T47D (cell line): ENCODE data around the gene CLCN2.

ENCODE experiments used
- DNase-seq, 2 experiments: peaks; one replicate each; pipeline versions ENCODE4 v3.0.0 to v3.0.0-alpha.2; 2011 to 2012; ENCODE audit warnings: low read depth in 1 of 2, low spot score in 1 of 2
- JUND ChIP-seq: IDR thresholded peaks from 2 replicates; pipeline ENCODE4 v1.6.1; 2012; ENCODE audit warnings: low read depth
- in situ Hi-C: cut with HindIII; loops from 2 replicates; pipeline ENCODE4 v1.10.0; 2016; ENCODE audit warnings: low sequenced_read_pairs, low pct_unique_long_range_greater_than_20kb

CLCN2 gene

DNA sequence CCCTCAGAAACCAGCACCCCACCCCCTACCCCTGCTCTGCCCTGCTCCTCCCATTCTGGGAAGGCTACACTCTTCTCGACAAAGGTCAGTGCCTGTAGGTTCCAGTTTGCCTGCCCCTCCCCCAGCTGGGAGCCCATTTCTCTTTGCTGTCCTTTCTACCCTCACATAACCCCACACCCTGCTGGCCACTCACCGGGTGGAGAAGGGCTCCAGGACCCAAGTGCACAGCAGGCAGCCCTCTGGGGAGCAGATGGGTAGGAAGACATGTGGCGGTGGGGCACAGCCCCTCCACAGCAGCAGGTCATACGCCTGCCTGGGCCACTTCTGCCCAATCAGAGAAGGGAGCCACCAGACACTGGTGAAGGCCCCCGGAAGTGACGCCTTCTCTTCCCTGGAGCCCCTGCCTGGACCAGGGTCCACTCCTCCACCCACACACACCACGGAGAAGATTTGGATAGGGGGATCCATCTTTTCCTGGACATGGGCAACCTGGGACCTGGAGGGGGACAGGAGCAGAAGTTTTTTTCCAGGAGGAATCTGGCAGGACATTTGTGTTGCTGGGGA, 16.6 kb upstream of the CLCN2 start, which contains the start of gene THPO:
Gene THPO, minus strand, starts transcription at position 326 of the 564 bp plus-strand sequence. CDS start 1,948 bp downstream, outside the sequence.
- DNase-seq: peak in 1 of 2 experiments; percentile 39
- in situ Hi-C loops: no loop called here
- no peak for TF ChIP-seq JUND

DNA sequence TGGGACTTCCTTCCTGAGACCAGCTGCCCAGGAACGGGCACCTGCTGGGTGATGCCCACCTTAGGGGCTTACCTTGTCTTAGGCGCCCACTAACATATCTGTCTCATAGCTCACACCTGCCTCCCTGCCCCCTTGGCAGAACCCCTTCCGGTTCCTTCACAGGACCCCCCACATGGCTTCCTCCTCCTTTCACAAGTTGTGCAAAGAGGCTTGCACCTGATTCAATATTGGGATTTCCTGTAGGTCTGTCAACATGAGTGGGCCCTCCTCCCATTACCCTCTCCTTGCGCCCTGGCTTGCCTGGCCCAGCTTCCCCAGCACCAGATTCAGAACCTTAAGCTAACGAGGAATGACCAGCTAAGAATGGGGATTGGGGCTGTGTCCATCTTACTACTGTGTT, 16.0 kb upstream of the CLCN2 start:
- no peak for TF ChIP-seq JUND
- DNase-seq: no peak
- in situ Hi-C loops: no loop called here

DNA sequence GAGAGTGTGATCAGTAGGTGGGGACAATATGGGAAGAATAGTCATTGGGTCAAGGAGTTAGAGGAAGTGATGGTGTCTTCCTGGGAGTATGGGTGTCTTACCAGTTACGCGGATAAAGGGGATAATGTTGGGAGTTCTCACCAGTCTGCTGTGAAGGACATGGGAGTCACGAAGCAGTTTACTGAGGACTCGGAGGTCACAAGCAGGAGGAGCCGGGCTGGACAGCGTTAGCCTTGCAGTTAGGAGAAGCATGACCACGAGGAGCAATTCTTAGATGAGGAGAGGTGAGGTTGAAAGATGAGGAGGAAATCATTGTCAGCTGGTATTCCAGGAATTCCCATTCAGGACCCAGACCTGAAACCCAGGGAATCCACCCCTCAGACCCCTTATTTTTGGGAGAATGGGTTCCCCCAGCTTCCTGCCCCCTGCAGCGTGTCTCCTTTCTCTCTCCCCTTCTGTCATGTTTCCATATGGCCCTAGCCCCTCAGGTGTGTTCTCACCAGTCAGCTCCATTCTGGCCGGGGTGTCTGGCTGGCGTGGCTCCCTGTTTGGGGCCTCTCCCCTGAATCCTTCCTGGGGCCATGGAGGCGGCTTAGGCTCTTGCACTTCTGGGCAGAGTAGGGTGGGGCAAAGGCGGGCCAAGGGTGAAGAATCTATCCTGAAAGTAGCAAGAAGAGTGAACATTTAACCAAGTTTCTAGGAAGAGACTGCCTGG, 14.5 kb upstream of the CLCN2 start:
- no peak for DNase-seq
- TF ChIP-seq JUND: no peak
- in situ Hi-C loops: no loop called here

DNA sequence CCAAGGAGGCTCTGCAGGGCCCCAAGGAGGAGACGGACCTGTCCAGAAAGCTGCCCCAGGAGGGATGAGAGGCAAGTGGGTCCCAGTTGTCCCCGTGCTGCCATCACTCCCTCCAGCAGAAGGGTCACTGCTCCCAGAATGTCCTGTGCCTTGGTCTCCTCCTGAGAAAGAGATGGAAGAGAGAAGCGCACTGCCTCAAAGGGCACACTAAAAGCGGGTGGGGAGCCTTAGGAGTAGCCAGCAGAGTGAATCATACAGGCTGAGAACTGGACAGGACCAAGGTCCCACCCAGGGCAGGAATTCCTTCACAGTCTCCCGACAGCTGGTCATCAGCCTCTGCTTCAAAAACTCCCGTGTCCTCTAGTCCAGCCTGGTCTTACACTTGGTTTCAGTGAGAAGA, 12.0 kb upstream of the CLCN2 start:
- in situ Hi-C loops: no loop called here
- TF ChIP-seq JUND: no peak
- DNase-seq: no peak

DNA sequence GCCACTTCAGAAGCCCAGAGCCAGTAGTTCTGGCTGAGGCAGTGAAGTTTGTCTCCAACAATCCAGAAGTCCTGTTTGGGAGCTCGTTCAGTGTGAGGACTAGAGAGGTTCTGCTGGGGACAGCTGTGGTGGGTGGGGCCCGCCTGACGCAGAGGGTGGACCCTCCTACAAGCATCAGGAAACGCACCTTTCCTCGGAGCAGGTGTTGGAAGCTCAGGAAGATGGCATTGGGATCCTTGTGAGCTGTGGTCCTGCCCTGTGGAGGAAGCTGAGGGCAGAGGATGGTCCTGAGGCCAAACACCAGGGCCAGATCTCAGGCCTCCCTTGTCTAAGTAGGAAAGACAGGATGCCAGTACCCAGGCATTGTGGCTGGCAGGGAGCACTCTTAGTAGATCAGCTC, 11.5 kb upstream of the CLCN2 start:
- in situ Hi-C loops: no loop called here
- no peak for DNase-seq
- no peak for TF ChIP-seq JUND

DNA sequence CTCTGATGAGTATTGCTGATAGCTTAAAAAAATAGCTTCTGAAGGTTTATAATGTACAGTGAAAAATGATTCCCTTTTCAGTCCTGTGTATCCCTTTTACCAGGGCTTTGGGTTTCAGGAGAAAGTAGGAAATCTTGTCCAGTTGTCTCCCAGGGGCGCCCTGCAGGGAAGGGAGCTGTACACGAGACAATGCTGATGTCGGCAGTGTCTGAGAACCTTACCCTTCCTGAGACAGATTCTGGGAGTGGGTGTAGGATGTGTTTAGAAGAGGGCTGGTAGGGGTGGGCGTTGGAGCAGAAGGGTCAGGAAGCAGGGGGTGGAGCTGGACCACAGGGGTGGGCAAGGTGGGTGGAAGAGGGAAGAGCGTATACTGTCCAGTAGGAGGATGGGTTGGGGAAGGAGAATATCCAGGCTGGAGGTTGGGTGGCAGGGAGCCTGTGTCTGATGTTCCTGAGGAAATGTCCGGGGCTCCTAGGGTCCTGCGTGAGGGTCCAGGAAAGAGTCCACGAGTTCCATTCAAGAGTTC, 11.0 kb upstream of the CLCN2 start:
- DNase-seq: no peak
- in situ Hi-C loops: no loop called here

DNA sequence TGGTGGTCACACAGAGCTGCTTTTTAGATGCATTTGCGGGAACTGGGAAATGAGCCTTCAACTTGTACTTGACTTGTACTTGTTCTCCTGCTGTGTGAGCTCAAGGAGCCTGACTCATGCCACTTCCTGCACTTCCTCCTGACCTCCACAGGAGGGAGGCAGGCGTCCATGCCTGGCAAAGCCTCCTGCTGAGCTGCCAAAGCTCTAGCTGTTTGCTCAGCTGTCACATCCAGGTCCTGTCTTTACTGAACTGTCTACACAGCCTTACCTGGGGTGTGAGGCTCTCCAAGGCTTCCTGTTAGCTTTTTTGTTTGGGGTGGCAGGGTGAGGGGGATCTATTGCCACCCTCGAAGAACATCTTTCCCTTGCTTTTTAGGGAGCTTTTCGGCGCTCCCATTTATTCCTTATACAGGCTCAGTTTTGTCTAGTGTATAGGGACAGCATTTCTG, 10.2 kb upstream of the CLCN2 start:
- DNase-seq: peak; percentile 98
- in situ Hi-C loops: no loop called here

More for the DNA sequence above, 11.0 kb upstream of the CLCN2 start:
- no peak for TF ChIP-seq JUND

DNA sequence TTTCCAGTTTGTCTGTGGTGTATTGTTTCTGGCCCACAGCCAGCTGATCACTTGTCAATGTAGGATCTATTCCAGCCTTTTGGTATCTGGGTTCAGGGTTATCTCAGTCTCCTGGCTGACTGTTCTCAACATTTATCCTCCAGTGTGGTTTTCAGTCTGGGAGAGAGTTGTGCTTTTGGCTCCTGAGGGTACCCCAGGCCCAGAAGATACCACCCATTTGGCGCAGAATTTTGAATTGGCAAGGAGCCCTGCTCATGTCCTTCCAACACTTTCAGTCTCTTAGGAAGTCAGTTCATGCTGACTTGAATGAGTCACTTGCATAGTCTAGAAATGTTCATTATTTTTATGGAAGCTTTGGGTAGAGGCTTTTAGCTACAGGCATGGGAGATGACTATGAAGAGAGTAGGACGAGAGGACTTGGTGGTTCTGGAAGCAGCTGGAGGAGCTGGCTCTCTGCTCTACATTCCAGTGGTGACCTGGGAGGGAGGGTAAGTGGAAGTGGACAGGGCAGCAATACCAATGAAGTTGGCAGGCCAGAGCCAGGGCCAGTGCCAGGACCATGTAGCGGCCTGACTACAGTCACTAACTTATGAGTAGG, 7.3 kb upstream of the CLCN2 start:
- TF ChIP-seq JUND: no peak
- DNase-seq: no peak
- in situ Hi-C loops: no loop called here

More for the DNA sequence above, 10.2 kb upstream of the CLCN2 start:
- no peak for TF ChIP-seq JUND

DNA sequence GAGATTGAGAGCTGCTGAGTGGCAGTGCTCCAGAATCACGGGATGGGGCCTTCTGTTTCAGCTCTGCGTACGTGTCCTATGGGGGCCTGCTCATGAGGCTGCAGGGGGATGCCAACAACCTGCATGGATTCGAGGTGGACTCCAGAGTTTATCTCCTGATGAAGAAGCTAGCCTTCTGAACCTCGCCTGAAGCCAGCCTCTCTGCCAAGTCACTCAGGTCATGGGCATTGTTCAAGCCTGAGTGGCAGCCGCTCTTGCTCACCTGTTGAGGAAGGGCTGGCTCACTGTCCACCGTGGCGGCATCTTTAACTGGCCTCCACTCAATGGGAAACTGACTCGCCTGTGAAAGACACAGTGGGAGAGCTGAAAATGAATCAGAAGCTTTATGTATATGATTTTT, 6.7 kb upstream of the CLCN2 start:
- in situ Hi-C loops: no loop called here

DNA sequence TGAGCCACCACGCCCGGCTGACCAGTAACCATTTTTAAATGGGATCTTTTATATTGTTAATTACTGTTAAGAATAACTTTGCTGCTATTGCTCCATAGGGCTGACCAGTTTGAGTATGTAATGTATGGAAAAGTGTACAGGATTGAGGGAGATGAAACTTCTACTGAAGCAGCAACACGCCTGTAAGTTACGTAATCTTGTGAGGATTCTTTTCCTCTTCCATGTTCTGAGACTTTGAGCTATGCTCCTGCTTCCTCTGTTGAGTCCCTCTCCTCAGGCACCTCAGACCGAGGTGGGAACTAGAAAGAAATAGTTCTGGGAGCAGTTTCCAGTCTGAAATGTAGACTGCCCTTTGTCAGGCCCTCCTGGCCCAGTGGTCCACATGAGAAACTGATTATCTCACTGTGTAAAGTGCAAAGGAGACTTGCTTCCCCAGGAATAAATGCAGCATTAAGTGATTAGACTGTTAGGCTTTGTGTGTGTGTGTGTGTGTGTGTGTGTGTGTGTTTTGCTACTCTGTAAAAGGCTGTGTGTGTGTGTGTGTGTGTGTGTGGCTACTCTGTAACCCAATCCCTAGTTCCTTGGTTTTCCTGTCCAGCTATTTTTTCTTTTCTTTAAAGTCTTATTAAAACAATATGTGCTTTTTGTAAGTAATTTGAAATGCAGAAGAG, 5.3 kb upstream of the CLCN2 start:
- no peak for TF ChIP-seq JUND
- in situ Hi-C loops: no loop called here
- peak in 1 of 2 experiments; percentile 52 for DNase-seq

More for the DNA sequence above, 6.7 kb upstream of the CLCN2 start:
- TF ChIP-seq JUND: no peak
- no peak for DNase-seq

DNA sequence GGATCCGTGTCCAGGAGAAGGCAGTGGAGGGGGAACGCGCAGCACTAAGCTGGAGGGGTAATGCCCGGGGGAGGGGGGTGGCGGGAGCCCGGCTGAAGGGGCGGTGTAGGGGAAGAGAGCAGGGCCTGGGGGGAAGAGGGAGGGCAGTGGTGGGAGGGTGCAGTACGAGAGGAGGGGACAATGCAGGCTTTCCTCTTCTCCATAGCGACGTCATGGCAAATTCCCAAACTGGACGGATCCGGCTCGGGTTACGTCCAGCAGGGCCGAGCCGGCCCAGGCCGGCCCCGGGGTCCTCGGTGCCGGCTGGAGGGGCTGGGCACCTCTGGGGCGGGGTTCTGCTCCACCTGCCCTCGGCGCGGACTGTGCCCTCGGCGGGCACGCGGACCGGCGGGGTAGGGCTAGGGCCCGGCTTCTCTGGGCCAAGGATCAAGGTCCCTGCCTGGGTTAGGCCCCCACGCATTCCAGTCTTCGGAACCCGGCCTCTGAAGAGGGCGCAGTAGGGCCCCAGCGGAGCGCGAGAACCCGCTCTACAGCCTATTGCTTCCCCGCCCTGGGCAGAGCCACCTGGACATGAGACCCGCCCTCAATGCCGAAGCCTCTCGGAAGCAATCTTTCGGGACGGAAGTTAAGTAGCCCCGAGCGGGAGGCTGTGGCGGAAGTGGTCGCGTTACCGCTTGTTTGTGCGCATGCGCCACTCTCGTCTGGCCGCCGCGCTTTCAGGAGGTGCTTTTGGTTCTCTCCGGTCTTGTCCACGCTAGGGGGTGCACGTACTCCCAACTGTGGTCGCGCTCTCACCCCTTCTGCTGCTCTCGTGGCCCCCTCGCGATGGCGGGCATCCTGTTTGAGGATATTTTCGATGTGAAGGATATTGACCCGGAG, 1.5 kb upstream of the CLCN2 start:
- no peak for TF ChIP-seq JUND
- DNase-seq: peak; percentile 97 to 100
- in situ Hi-C loops: no loop called here
